ENCODE results near the gene TCL1A. TPM values are rescaled to one million over a fixed set of nuclear protein-coding genes. Genes with fewer than 3 reads are reported as not detected.

The TCL1A gene
- total and polyA plus RNA-seq, 2 donors (not counting 3 experiments of a cell fraction or from before 2014, with no cell fraction given), result not detected

DNA sequence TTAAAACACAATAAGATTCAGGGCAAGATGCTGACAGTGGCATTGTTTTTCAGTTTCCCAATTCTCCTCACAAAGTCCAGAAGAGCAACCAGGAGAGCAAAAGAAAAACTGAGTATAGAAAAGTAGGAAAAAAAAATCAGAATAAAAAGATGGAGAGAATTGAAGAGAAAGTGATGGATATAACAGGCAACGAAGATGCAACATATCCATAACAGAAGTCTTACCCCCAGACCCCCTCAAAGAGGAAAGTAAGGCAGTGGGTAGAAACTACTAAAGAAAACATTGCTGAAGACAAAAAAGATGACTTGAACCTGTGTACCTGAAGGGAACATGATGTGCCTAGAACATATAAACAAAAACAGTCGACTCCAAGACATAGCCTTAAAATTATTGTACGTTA lies 10.6 kb downstream of the TCL1A start:
- CTCF ChIA-PET, result interaction anchor here (0.7 to 1.3 kb wide), 3 partner anchors 12 to 36 kb away, joined by 3 to 4 read pairs (median 4); no protein-coding TSS in a partner anchor
- no peaks in the 10 kb centered on the region for H3K79me2 ChIP-seq (ENCODE audit: control insufficient read depth, insufficient read depth, low read length)

More for the DNA sequence above, 10.6 kb downstream of the TCL1A start:
- Histone ChIP-seq H3K4me1 (ENCODE audit: control insufficient read depth, extremely low read depth, insufficient read depth, low read length) (peaks cover 11% of the 10 kb centered on the region), H3K9ac (replicated peaks; ENCODE audit: extremely low read depth, insufficient read depth, low read length) (no peak overlapping the region), H3K27ac (ENCODE audit: insufficient read depth, low read depth, low read length) (no peak overlapping the region), H3K27me3 (ENCODE audit: control insufficient read depth in 2 of 2, insufficient read depth in 2 of 2, low read length in 2 of 2) (no peaks in the 10 kb centered on the region), H3K36me3 (ENCODE audit: control insufficient read depth in 2 of 2, extremely low read depth in 1 of 2, insufficient read depth in 2 of 2, low read length in 2 of 2) (no peaks in the 10 kb centered on the region), H4K20me1 (replicated peaks; ENCODE audit: control insufficient read depth, extremely low read depth, insufficient read depth, low read length) (no peaks in the 10 kb centered on the region), H2AFZ (ENCODE audit: low read depth, low read length) (no peak overlapping the region), H3K9me3 (replicated peaks; ENCODE audit: control insufficient read depth, insufficient read depth, low read length) (no peaks in the 10 kb centered on the region), H3K4me2 (ENCODE audit: insufficient read depth, low read length) (peak overlapping the region; percentile 58), H3K9me1 (replicated peaks; ENCODE audit: control insufficient read depth, extremely low read depth, insufficient read depth, low read length) (no peaks in the 10 kb centered on the region), H3K4me3 (replicated peaks in 1 of 3; ENCODE audit: insufficient read depth in 1 of 3, low read depth in 1 of 3, low read length in 3 of 3) (no peak overlapping the region)
- intact Hi-C loops (cut with micrococcal nuclease) (no loop called here), dilution Hi-C loops (cut with MboI; ENCODE audit: extremely low pct_ligation_motif_present, low sequenced_read_pairs) (no loop called here)
- no peak for FAIRE-seq
- POLR2A ChIA-PET, result no interaction called here
- no peak for DNase-seq (ENCODE audit: low read depth, low spot score)
- TF ChIP-seq JUN (IDR thresholded peaks at IDR 0.05; ENCODE audit: borderline replicate concordance, insufficient read depth, insufficient read length, low read depth) (no peak), GATA2 (IDR thresholded peaks at IDR 0.05; ENCODE audit: insufficient read depth, insufficient read length, low read depth, low read length) (no peak), MAX (IDR thresholded peaks at IDR 0.05; ENCODE audit: insufficient read depth, insufficient read length) (no peak), MYC (IDR thresholded peaks at IDR 0.05; ENCODE audit: low read depth, low read length) (no peak), POLR2AphosphoS5 (IDR thresholded peaks at IDR 0.05; ENCODE audit: insufficient read depth, low read depth, low read length) (no peak), EZH2 (IDR thresholded peaks at IDR 0.05; ENCODE audit: borderline replicate concordance, low read depth, low read length, severe bottlenecking) (no peak), POLR2A (IDR thresholded peaks at IDR 0.05; ENCODE audit: low read depth, low read length) (no peak), FOS (IDR thresholded peaks at IDR 0.05; ENCODE audit: borderline replicate concordance, insufficient read depth, low read length) (no peak), CTCF (IDR thresholded peaks at IDR 0.05; ENCODE audit: extremely low read depth in 1 of 2, insufficient read depth in 1 of 2, low read depth in 1 of 2, low read length in 2 of 2) (no peak)
- no TSS peak for BruUV-seq (replicated peaks)

All from endothelial cell of umbilical vein (primary cell).